H1 (cell line): Measurements from ENCODE around the gene MINDY3. TPM values are rescaled to one million over a fixed set of nuclear protein-coding genes. Genes with fewer than 3 reads are reported as not detected.

Source experiments
- CTCF ChIA-PET: fragments of 300-600 bp; sonication (Branson Sonifier 250); formaldehyde crosslinking; loops from one replicate; lab custom pipeline; 2021; ENCODE audit not compliant: partially characterized antibody; lab: Charles Lee
- POLR2A ChIA-PET: fragments of 300-600 bp; sonication (Branson Sonifier 250); formaldehyde crosslinking; loops from one replicate; lab custom pipeline; 2021; ENCODE audit warnings: inconsistent platforms; ENCODE audit not compliant: partially characterized antibody; lab: Charles Lee
- DNase-seq, 2 experiments: peaks; one replicate each; pipeline versions ENCODE4 v3.0.0 to v3.0.0-alpha.2; 2010 to 2022; ENCODE audit warnings: low spot score in 2 of 2, low read depth in 1 of 2, mixed read lengths in 1 of 2
- FAIRE-seq: peaks from 2 replicates; lab custom pipeline; 2011; peaks lifted over from hg19 to GRCh38; lab: Jason Lieb, UNC
- H2AFZ ChIP-seq: 2 replicates; pipeline ENCODE4 v1.8.1; 2012; ENCODE audit warnings: low read length, inconsistent platforms
- H2AK5ac ChIP-seq: 2 replicates; pipeline ENCODE4 v1.6.1; 2013; ENCODE audit warnings: low read depth, low read length
- H2BK120ac ChIP-seq: replicated peaks from 2 replicates; pipeline ENCODE3; 2013; ENCODE audit warnings: low read depth, low read length, inconsistent platforms
- H2BK12ac ChIP-seq: 2 replicates; pipeline ENCODE4 v1.6.1; 2013; ENCODE audit warnings: low read depth, low read length
- H2BK15ac ChIP-seq: 2 replicates; pipeline ENCODE4 v1.6.1; 2013; ENCODE audit warnings: low read length
- H2BK20ac ChIP-seq: 2 replicates; pipeline ENCODE4 v1.6.1; 2013; ENCODE audit warnings: low read length
- H2BK5ac ChIP-seq: 2 replicates; pipeline ENCODE4 v1.6.1; 2013; ENCODE audit warnings: low read depth, low read length
- H3K14ac ChIP-seq: 2 replicates; pipeline ENCODE4 v1.6.1; 2013; ENCODE audit warnings: inconsistent platforms; ENCODE audit not compliant: insufficient read length
- H3K18ac ChIP-seq: 2 replicates; pipeline ENCODE4 v1.6.1; 2013; ENCODE audit warnings: low read length; ENCODE audit errors: extremely low read depth
- H3K23ac ChIP-seq: 2 replicates; pipeline ENCODE4 v1.6.1; 2013; ENCODE audit warnings: inconsistent platforms; ENCODE audit not compliant: insufficient read length
- H3K23me2 ChIP-seq: 2 replicates; pipeline ENCODE4 v1.6.1; 2013; ENCODE audit warnings: low read depth, low read length
- H3K27ac ChIP-seq: 2 replicates; pipeline ENCODE4 v1.6.1; 2011; ENCODE audit warnings: low read depth, low read length, inconsistent platforms
- H3K27me3 ChIP-seq, 4 experiments: replicated peaks in 1 of 4; 1 replicate in 1 of 4; 2 replicates in 3 of 4; pipeline versions ENCODE4 v1.6.1 to v1.8.1; 2011 to 2013; ENCODE audit warnings: low read length in 3 of 4, mild to moderate bottlenecking in 3 of 4, inconsistent platforms in 2 of 4, mixed read lengths in 2 of 4, moderate library complexity in 1 of 4; ENCODE audit not compliant: control insufficient read depth in 3 of 4, insufficient read depth in 3 of 4; ENCODE audit errors: extremely low read depth in 1 of 4
- H3K36me3 ChIP-seq, 4 experiments: 2 replicates each; pipeline versions ENCODE4 v1.6.1 to v1.8.1; 2011 to 2013; ENCODE audit warnings: mild to moderate bottlenecking in 4 of 4, low read length in 3 of 4, moderate library complexity in 2 of 4, control low read depth in 1 of 4, inconsistent platforms in 1 of 4; ENCODE audit not compliant: insufficient read depth in 4 of 4, control insufficient read depth in 2 of 4
- H3K4ac ChIP-seq: replicated peaks from 2 replicates; pipeline ENCODE3; 2013; ENCODE audit warnings: low read length, low read depth, mixed read lengths, inconsistent platforms; ENCODE audit not compliant: insufficient read length
- H3K4me1 ChIP-seq, 4 experiments: replicated peaks in 1 of 4; 1 replicate in 1 of 4; 2 replicates in 3 of 4; pipeline versions ENCODE4 v1.6.1 to v1.8.1; 2011 to 2013; ENCODE audit warnings: low read length in 3 of 4, inconsistent platforms in 2 of 4, mixed read lengths in 1 of 4; ENCODE audit not compliant: insufficient read depth in 4 of 4, control insufficient read depth in 3 of 4
- H3K4me2 ChIP-seq, 2 experiments: 2 replicates each; pipeline versions ENCODE4 v1.6.1 to v1.8.1; 2011 to 2013; ENCODE audit warnings: low read depth in 2 of 2, low read length in 2 of 2, control low read depth in 1 of 2, inconsistent platforms in 1 of 2, mild to moderate bottlenecking in 1 of 2; ENCODE audit not compliant: insufficient read depth in 1 of 2
- H3K4me3 ChIP-seq, 4 experiments: fragments of 200-600, 300-600 bp in 1 of 4; sonication (generic), shearing (Covaris generic), sonication (Bioruptor Twin) in 1 of 4; 2 replicates each; pipeline versions ENCODE4 v1.5.1 to v1.8.1; 2011 to 2016; ENCODE audit warnings: low read length in 4 of 4, low read depth in 3 of 4, control low read depth in 2 of 4, inconsistent platforms in 2 of 4, mild to moderate bottlenecking in 2 of 4, mixed read lengths in 1 of 4, moderate library complexity in 1 of 4; ENCODE audit not compliant: insufficient read depth in 2 of 4; ENCODE audit errors: extremely low read depth in 1 of 4
- H3K56ac ChIP-seq: replicated peaks from 2 replicates; pipeline ENCODE3; 2013; ENCODE audit warnings: low read depth, mild to moderate bottlenecking, mixed read lengths, low read length, inconsistent platforms; ENCODE audit not compliant: insufficient read length
- H3K79me1 ChIP-seq: 2 replicates; pipeline ENCODE4 v1.6.1; 2013; ENCODE audit warnings: low read depth, low read length, control low read depth
- H3K79me2 ChIP-seq, 2 experiments: 2 replicates each; pipeline versions ENCODE4 v1.6.1 to v1.8.1; 2012 to 2013; ENCODE audit warnings: low read length in 2 of 2, mild to moderate bottlenecking in 2 of 2, inconsistent platforms in 1 of 2; ENCODE audit not compliant: insufficient read depth in 2 of 2, control insufficient read depth in 1 of 2
- H3K9ac ChIP-seq, 4 experiments: replicated peaks in 1 of 4; 1 replicate in 1 of 4; 2 replicates in 3 of 4; pipeline versions ENCODE4 v1.6.1 to v1.8.1; 2011 to 2013; ENCODE audit warnings: low read depth in 3 of 4, low read length in 3 of 4, control low read depth in 2 of 4, mild to moderate bottlenecking in 2 of 4, moderate library complexity in 2 of 4, inconsistent platforms in 1 of 4; ENCODE audit errors: extremely low read depth in 1 of 4
- H3K9me3 ChIP-seq, 2 experiments: 2 replicates each; pipeline versions ENCODE4 v1.6.1 to v1.8.1; 2012 to 2013; ENCODE audit warnings: mild to moderate bottlenecking in 2 of 2, moderate library complexity in 2 of 2, control low read depth in 1 of 2, inconsistent platforms in 1 of 2, low read depth in 1 of 2, low read length in 1 of 2, mixed read lengths in 1 of 2; ENCODE audit not compliant: insufficient read depth in 2 of 2
- H4K20me1 ChIP-seq, 2 experiments: replicated peaks in 1 of 2; 2 replicates each; pipeline versions ENCODE3 to v1.8.1; 2011 to 2013; ENCODE audit warnings: inconsistent platforms in 2 of 2, low read length in 2 of 2, mild to moderate bottlenecking in 1 of 2; ENCODE audit not compliant: insufficient read depth in 2 of 2, control insufficient read depth in 1 of 2
- H4K5ac ChIP-seq: 2 replicates; pipeline ENCODE4 v1.6.1; 2013; ENCODE audit warnings: low read length, low read depth, mixed read lengths, inconsistent platforms; ENCODE audit not compliant: insufficient read length
- H4K8ac ChIP-seq: 2 replicates; pipeline ENCODE4 v1.8.0; 2013; ENCODE audit warnings: mild to moderate bottlenecking, moderate library complexity, low read length, inconsistent platforms; ENCODE audit not compliant: insufficient read depth; ENCODE audit errors: extremely low read depth
- H4K91ac ChIP-seq: replicated peaks from 2 replicates; pipeline ENCODE3; 2013; ENCODE audit warnings: low read length, mixed read lengths, inconsistent platforms; ENCODE audit not compliant: insufficient read length
- ASH2L ChIP-seq: fragments of 200-600, 300-600 bp; sonication (generic); IDR thresholded peaks from one replicate; pipeline ENCODE4 v1.7.1; 2017; ENCODE audit warnings: low read length
- ATF3 ChIP-seq: IDR thresholded peaks from 2 replicates; pipeline ENCODE4 v1.6.1; 2011; ENCODE audit warnings: low read depth, mild to moderate bottlenecking, low read length; ENCODE audit not compliant: insufficient read depth
- BACH1 ChIP-seq: IDR thresholded peaks from 2 replicates; pipeline ENCODE4 v1.6.1; 2012; ENCODE audit warnings: low read length, improper control_type of control experiment
- CBX5 ChIP-seq: fragments of 300-800, 300-1000 bp; sonication (generic); IDR thresholded peaks from 2 replicates; pipeline ENCODE4 v1.7.1; 2016; ENCODE audit warnings: antibody characterized with exemption, low read length, low read depth
- CHD2 ChIP-seq: IDR thresholded peaks from 2 replicates; pipeline ENCODE4 v1.6.1; 2012; ENCODE audit warnings: low read length, improper control_type of control experiment
- CTBP2 ChIP-seq: IDR thresholded peaks from 2 replicates; pipeline ENCODE4 v1.7.0; 2011; ENCODE audit warnings: borderline replicate concordance, mild to moderate bottlenecking, moderate library complexity, mixed read lengths, low read length; ENCODE audit not compliant: insufficient read depth, insufficient read length
- GTF2F1 ChIP-seq: IDR thresholded peaks from 2 replicates; pipeline ENCODE4 v1.6.1; 2012; ENCODE audit warnings: low read depth, low read length, improper control_type of control experiment, borderline replicate concordance
- KDM5A ChIP-seq: fragments of 200-600 bp; IDR thresholded peaks from 2 replicates; pipeline ENCODE4 v1.7.1; 2012; ENCODE audit warnings: mild to moderate bottlenecking, low read length, inconsistent platforms, mixed read lengths
- NRF1 ChIP-seq: IDR thresholded peaks from 2 replicates; pipeline ENCODE4 v1.6.1; 2011; ENCODE audit warnings: mild to moderate bottlenecking, low read depth, low read length, improper control_type of control experiment
- POLR2A ChIP-seq, 2 experiments: IDR thresholded peaks; 1 replicate in 1 of 2; 2 replicates in 1 of 2; pipeline ENCODE4 v1.6.1; 2011; ENCODE audit warnings: low read depth in 2 of 2, low read length in 2 of 2, mild to moderate bottlenecking in 2 of 2; ENCODE audit errors: control extremely low read depth in 1 of 2
- POU5F1 ChIP-seq: IDR thresholded peaks from 2 replicates; pipeline ENCODE4 v1.6.1; 2011; ENCODE audit warnings: low read depth, mild to moderate bottlenecking, low read length, moderate library complexity
- SP4 ChIP-seq: IDR thresholded peaks from 2 replicates; pipeline ENCODE4 v1.6.1; 2012; ENCODE audit warnings: low read length, inconsistent platforms
- TAF7 ChIP-seq: optimal IDR thresholded peaks from 2 replicates; pipeline ENCODE3; 2011; ENCODE audit warnings: low read depth, mild to moderate bottlenecking, inconsistent platforms, low read length, moderate library complexity, borderline replicate concordance
- USF2 ChIP-seq: IDR thresholded peaks from 2 replicates; pipeline ENCODE4 v1.6.1; 2011; ENCODE audit warnings: low read length, improper control_type of control experiment
- WGBS, 2 experiments: shearing (Covaris generic) in 1 of 2; methylation state at CpG; one replicate each; pipeline versions ENCODE4 v1.1.6 to v1.1.7; 2013 to 2015; ENCODE audit warnings: low lambda C conversion rate in 2 of 2, mixed read lengths in 2 of 2, inconsistent platforms in 1 of 2, low coverage in 1 of 2, missing lambda C conversion rate in 1 of 2; ENCODE audit not compliant: insufficient replicate concordance in 2 of 2, insufficient coverage in 1 of 2, insufficient read length in 1 of 2; ENCODE audit errors: extremely low coverage in 1 of 2, missing lambda C conversion rate in 1 of 2; 5-methylcytosine and 5-hydroxymethylcytosine counted together
- polyA plus RNA-seq, 7 experiments: library from polyadenylated mRNA; depleted of rRNA in 3 of 7; stranded (reverse) in 5 of 7; unstranded in 2 of 7; fragments of >200 nt in 5 of 7; fragments of 200-250 nt in 2 of 7; gene quantifications; 1 replicate in 5 of 7; 2 replicates in 1 of 7; 4 replicates in 1 of 7; pipeline versions ENCODE4 v1.2.1 to v1.2.3, GENCODE V29; 2011 to 2013; ENCODE audit warnings: missing spikeins in 2 of 7, mixed read lengths in 2 of 7
- total RNA-seq: library from RNA; stranded (reverse); fragmentation: NEBNext Ultra II Directional; extraction: Animal tissue kit (Norgen Biotek cat#: 25700); gene quantifications from 2 replicates; pipeline ENCODE4 v1.2.1, GENCODE V29; 2021

Gene MINDY3
- total and polyA plus RNA-seq, 2 of the 8 experiments (the other 6 are each of a cell fraction or from before 2014, with no cell fraction given), result 4.6 to 13.6 TPM

- Histone ChIP-seq H3K23ac (no peak overlapping the region), H4K8ac (no peak overlapping the region)
- POLR2A ChIA-PET, result no interaction called here
Measured at GRCh38 chr10:15804109-15804508, 56.2 kb downstream of the MINDY3 start.

More at GRCh38 chr10:15804109-15804508, 56.2 kb downstream of the MINDY3 start:
- H2BK120ac ChIP-seq, result no peak overlapping the region
- H3K14ac ChIP-seq, result no peak overlapping the region
- H2BK12ac ChIP-seq, result no peak overlapping the region
- no peak overlapping the region for H2BK15ac ChIP-seq
- WGBS, 2 experiments, result 89% methylated on average over 4 of the region's 4 CpGs; no CpG with 5 or more reads in 1 of the 2 experiments
- H2AFZ ChIP-seq, result no peak overlapping the region
- DNase-seq, result no peak
- no peaks in the 10 kb centered on the region for H3K79me2 ChIP-seq
- no peak overlapping the region for H4K91ac ChIP-seq
- H3K4me1 ChIP-seq, result no peaks in the 10 kb centered on the region; a peak in 1 of 7 replicates
- no peak overlapping the region for H2AK5ac ChIP-seq
- no peaks in the 10 kb centered on the region for H3K23me2 ChIP-seq
- no peak overlapping the region for H3K4me2 ChIP-seq
- CTCF ChIA-PET, result interaction anchor here (0.6 kb wide), 1 partner anchor 887 kb away, joined by 3 read pairs; no protein-coding TSS in a partner anchor
- no peak overlapping the region for H3K9ac ChIP-seq
- H3K9me3 ChIP-seq, result no peaks in the 10 kb centered on the region
- no peaks in the 10 kb centered on the region for H3K79me1 ChIP-seq
- H3K27me3 ChIP-seq, result no peaks in the 10 kb centered on the region
- no peaks in the 10 kb centered on the region for H3K36me3 ChIP-seq
- H3K4ac ChIP-seq, result no peak overlapping the region
- H4K20me1 ChIP-seq, result no peaks in the 10 kb centered on the region
- no peak overlapping the region for H3K4me3 ChIP-seq
- no peak overlapping the region for H3K56ac ChIP-seq
- no peak overlapping the region for H3K18ac ChIP-seq
- H3K27ac ChIP-seq, result no peak overlapping the region
- H2BK20ac ChIP-seq, result no peak overlapping the region
- no peak overlapping the region for H2BK5ac ChIP-seq
- no peak for FAIRE-seq
- TF ChIP-seq TAF7, result no peak
- TF ChIP-seq POU5F1, result no peak
- TF ChIP-seq CHD2, result no peak
- TF ChIP-seq ASH2L, result no peak
- TF ChIP-seq BACH1, result no peak
- no peak for TF ChIP-seq KDM5A
- TF ChIP-seq GTF2F1, result no peak
- TF ChIP-seq CTBP2, result no peak
- no peak for TF ChIP-seq USF2
- no peak for TF ChIP-seq SP4
- TF ChIP-seq ATF3, result no peak
- TF ChIP-seq POLR2A (IDR thresholded peaks at IDR 0.05; ENCODE audit: control extremely low read depth in 1 of 2, low read depth in 2 of 2, low read length in 2 of 2), result no peak
- no peak for TF ChIP-seq NRF1
- TF ChIP-seq CBX5, result no peak
- H4K5ac ChIP-seq, result no peak overlapping the region
